Skeletal muscle satellite cell (primary cell): ENCODE measurements around the gene CTNNBL1.
"Not testable (repeated sequence)": the region's sequence is repeated elsewhere in the genome, so short reads cannot be mapped to it uniquely, and the experiment has no call there.

Experiments
- H3K27me3 ChIP-seq: 2 replicates; pipeline ENCODE4 v1.7.0; 2013; ENCODE audit warnings: low read length; ENCODE audit not compliant: control insufficient read depth, insufficient read depth
- H3K36me3 ChIP-seq: 2 replicates; pipeline ENCODE4 v1.7.0; 2013; ENCODE audit warnings: mild to moderate bottlenecking, control low read depth, low read length; ENCODE audit not compliant: insufficient read depth
- H3K4me1 ChIP-seq: 2 replicates; pipeline ENCODE4 v1.7.0; 2013; ENCODE audit warnings: low read length; ENCODE audit not compliant: control insufficient read depth, insufficient read depth
- H3K4me2 ChIP-seq: 2 replicates; pipeline ENCODE4 v1.7.0; 2013; ENCODE audit warnings: mild to moderate bottlenecking, low read length
- H3K4me3 ChIP-seq: 2 replicates; pipeline ENCODE4 v1.7.0; 2013; ENCODE audit warnings: low read length
- H3K9ac ChIP-seq: 2 replicates; pipeline ENCODE4 v1.7.0; 2013; ENCODE audit warnings: mild to moderate bottlenecking, low read depth, low read length, moderate library complexity
- H3K9me3 ChIP-seq: replicated peaks from 2 replicates; pipeline ENCODE4 v1.7.0; 2013; ENCODE audit warnings: mild to moderate bottlenecking, control low read depth, low read length

Gene CTNNBL1

DNA sequence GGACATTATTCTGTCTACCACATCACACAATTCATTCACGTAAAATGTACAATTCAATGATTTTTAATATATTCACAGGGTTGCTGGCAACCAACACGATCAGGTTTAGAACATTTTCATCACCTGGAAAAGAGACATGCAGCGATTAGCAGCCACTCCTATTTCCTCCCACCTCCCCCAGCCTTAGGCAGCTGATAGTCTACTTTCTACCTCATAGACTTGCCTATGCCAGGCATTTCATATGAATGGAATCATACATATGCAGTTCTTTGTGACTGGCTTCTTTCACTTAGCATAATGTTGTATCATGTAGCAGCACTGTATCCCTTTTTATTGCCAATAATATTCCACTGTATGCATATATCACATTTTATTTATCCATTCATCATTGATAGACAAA lies 31.5 kb upstream of the CTNNBL1 start:
- H3K4me3 ChIP-seq, result no peak overlapping the region
- no peaks in the 10 kb centered on the region for H3K9me3 ChIP-seq
- H3K4me1 ChIP-seq, result no peaks in the 10 kb centered on the region
- H3K9ac ChIP-seq, result no peak overlapping the region
- H3K27me3 ChIP-seq, result peaks cover 36% of the 10 kb centered on the region
- no peak overlapping the region for H3K4me2 ChIP-seq
- no peaks in the 10 kb centered on the region for H3K36me3 ChIP-seq

DNA sequence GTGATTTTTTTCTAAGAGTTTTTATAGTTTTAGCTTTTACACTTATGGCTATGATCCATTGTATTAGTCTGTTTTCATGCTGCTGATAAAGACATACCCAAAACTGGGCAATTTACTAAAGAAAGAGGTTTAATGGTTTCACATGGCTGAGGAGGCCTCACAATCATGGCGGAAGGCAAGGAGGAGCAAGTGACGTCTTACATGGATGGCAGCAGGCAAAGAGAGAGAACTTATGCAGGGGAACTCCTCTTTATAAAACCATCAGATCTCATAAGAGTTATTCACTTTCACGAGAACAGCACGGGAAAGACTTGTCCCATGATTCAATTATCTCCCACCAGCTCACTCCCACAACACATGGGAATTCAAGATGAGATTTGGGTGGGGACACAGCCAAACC lies 29.2 kb upstream of the CTNNBL1 start:
- not testable (repeated sequence) for H3K9me3 ChIP-seq, H3K4me3 ChIP-seq, H3K4me1 ChIP-seq, H3K4me2 ChIP-seq, H3K36me3 ChIP-seq, H3K9ac ChIP-seq
- peaks cover 28% of the 10 kb centered on the region for H3K27me3 ChIP-seq

DNA sequence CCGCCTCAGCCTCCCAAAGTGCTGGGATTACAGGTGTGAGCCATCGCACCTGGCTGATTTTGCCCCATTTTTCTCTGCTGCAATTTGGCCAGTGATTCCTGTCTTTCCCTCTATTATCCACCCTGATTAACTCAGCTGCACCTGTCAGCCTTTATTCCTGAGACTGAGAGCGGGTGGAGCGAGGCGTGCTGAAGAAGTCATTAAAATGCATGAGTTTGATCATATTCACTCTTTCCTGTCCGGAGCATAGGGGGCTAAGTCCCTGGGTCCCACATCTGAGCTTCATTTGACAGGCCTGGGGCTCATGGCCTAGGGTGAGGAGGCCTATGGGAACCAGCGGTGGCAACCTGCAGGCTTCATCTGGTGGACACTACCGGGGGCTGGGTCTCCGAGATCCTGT lies 25.7 kb upstream of the CTNNBL1 start:
- H3K27me3 ChIP-seq, result peaks cover 49% of the 10 kb centered on the region
- no peak overlapping the region for H3K4me2 ChIP-seq
- H3K4me1 ChIP-seq, result peaks cover 7% of the 10 kb centered on the region
- no peak overlapping the region for H3K4me3 ChIP-seq
- H3K9me3 ChIP-seq, result no peaks in the 10 kb centered on the region
- no peaks in the 10 kb centered on the region for H3K36me3 ChIP-seq
- H3K9ac ChIP-seq, result no peak overlapping the region

DNA sequence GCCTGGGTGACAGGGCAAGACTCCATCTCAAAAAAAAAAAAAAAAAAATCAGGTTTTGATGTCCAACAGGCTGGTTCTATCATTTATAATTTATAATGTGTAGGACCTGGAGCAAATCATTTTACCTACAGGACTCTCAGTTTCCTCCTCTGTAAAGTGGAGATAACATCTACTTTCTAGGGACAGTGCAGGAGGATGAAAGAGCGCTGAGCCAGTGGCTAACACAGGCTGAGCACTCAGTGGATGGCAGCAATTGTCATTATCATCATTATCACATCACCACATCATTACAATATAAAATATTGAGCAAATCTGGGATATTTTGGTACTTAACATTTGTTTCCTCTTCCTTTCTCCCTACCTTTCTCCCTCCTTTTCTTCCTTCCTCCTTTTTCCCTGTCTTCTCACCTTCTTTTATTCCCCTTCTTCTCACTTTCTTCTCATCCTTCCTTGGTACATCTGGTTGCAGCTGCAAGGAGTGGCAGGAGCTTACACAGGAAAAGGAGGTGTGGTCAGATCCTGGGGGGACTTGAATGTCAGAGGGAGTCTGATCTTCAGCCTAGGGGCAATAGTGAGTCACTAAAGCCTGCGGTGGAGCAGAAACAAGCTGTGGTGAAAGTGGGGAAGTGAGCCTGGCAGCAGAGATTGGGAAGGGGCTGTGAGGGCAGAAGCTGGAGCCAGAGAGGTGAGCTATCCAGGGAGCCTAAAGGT lies 24.6 kb upstream of the CTNNBL1 start:
- no peaks in the 10 kb centered on the region for H3K36me3 ChIP-seq
- H3K9ac ChIP-seq, result no peak overlapping the region
- no peak overlapping the region for H3K4me3 ChIP-seq
- H3K4me1 ChIP-seq, result peaks cover 7% of the 10 kb centered on the region
- no peaks in the 10 kb centered on the region for H3K9me3 ChIP-seq
- H3K4me2 ChIP-seq, result no peak overlapping the region
- H3K27me3 ChIP-seq, result peaks cover 60% of the 10 kb centered on the region

DNA sequence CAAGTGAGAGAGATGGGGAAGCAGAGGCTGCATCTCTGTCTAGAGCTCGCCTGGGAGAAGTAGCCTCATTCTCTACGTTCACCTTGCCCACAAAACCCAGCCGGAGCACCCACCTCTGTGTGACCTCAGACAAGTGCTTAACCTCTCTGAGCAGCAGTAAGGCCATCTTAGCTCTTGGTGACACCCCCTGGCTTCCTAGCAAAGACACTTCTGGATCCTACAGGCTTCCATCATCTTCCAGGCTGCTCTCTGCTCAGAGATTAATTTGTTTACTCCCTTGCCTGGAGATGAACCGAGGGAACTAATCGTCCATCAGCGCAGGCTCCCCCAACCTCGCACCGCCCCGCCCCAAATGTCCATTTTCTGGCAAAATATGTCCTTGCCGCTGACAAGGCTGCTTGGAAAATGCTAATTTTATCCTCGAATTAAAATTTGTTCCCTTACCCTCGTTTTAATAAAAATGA lies 24.0 kb upstream of the CTNNBL1 start:
- peak overlapping the region; percentile 84 for H3K4me2 ChIP-seq
- no peak overlapping the region for H3K9ac ChIP-seq
- peaks cover 7% of the 10 kb centered on the region for H3K4me1 ChIP-seq
- no peaks in the 10 kb centered on the region for H3K9me3 ChIP-seq
- no peaks in the 10 kb centered on the region for H3K36me3 ChIP-seq
- H3K4me3 ChIP-seq, result peak overlapping the region; percentile 62
- peaks cover 65% of the 10 kb centered on the region for H3K27me3 ChIP-seq

DNA sequence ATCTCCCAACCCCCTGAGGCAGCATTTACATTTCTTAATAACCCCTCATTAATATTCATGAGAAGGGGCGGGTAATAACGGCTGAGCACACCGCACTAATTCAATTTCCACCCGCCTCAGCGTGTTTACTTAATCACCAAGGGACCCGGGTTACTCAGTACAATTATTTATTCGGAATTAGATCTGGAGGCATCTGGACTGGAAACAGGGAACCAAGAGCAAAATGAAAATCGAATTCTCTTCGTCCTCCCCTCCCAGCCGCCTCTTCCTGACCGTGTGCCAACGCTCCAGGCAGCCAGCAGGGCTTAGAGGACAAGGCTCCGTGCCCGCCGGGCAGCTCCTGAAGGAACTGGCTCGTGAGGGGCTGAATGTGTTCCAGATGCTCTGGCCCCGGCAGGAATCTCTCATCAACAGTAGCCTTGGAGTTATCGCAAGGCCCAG lies 23.5 kb upstream of the CTNNBL1 start:
- H3K9ac ChIP-seq, result no peak overlapping the region
- no peaks in the 10 kb centered on the region for H3K36me3 ChIP-seq
- no peaks in the 10 kb centered on the region for H3K9me3 ChIP-seq
- H3K27me3 ChIP-seq, result peaks cover 68% of the 10 kb centered on the region
- peak overlapping the region; percentile 62 for H3K4me3 ChIP-seq
- peaks cover 7% of the 10 kb centered on the region for H3K4me1 ChIP-seq
- peak overlapping the region; percentile 84 for H3K4me2 ChIP-seq

DNA sequence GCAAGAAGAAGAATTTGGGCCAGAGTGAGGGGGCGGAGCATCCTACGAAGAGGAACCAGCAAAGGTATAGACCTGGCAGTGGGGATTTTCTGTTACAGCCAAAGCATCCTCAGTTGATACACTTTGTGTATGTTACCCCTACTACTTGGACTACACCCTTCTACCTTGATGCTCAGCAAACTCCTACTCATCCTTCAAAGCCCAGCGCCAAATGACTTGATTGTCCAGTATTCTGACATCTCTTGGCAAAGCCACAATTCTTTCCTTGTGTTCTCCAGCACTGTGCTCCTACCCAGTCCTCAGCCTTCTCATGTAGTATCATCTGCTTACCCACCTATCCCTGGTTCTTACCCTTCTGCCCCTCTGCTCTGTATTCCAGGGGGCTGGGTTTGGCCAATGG lies 21.7 kb upstream of the CTNNBL1 start:
- H3K27me3 ChIP-seq, result peaks cover 78% of the 10 kb centered on the region
- no peak overlapping the region for H3K9ac ChIP-seq
- no peak overlapping the region for H3K4me3 ChIP-seq
- H3K4me2 ChIP-seq, result no peak overlapping the region
- H3K36me3 ChIP-seq, result no peaks in the 10 kb centered on the region
- no peaks in the 10 kb centered on the region for H3K9me3 ChIP-seq
- H3K4me1 ChIP-seq, result peaks cover 7% of the 10 kb centered on the region

DNA sequence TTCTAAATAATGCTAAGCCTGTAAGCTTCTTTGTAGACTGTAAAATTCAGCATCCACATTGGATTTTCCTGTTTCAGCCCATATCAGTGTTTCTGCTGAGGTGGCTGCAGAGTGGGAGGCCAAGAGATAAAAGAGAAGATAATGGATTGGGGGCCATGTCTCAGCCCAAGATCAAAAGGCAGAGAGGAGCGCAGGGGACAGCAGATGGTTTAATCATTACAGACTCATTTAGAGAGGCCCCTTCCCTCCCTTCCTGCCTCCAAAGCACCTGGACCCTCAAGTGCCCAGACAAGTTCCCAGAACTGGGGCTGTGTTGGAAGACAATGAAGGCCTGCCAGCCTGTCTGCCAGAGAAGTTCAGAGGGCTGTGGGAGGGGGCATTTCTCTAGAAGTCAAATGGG lies 20.4 kb upstream of the CTNNBL1 start:
- no peak overlapping the region for H3K4me3 ChIP-seq
- H3K9ac ChIP-seq, result no peak overlapping the region
- peaks cover 87% of the 10 kb centered on the region for H3K27me3 ChIP-seq
- H3K9me3 ChIP-seq, result no peaks in the 10 kb centered on the region
- H3K36me3 ChIP-seq, result no peaks in the 10 kb centered on the region
- H3K4me1 ChIP-seq, result peaks cover 7% of the 10 kb centered on the region
- no peak overlapping the region for H3K4me2 ChIP-seq

DNA sequence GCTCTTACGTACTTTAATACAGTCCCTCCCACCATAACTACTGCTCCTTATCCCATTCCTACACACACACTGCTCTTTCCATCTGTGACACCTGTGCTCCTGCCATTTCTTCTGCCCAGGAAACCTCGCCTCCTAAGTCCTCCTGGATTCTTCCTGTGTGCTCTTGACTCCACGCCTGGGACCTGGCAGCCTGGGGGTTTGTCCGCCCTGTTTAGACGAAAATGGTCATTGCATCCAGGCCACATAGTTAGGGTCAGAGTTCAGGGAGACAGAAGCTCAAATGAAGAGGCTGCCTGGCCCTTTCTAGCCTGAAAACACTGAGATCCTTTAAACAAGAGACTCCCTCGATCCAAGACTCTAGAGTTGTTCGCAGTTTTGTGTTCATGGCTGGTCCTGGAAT lies 17.4 kb upstream of the CTNNBL1 start:
- no peak overlapping the region for H3K9ac ChIP-seq
- H3K36me3 ChIP-seq, result no peaks in the 10 kb centered on the region
- H3K27me3 ChIP-seq, result peaks cover 72% of the 10 kb centered on the region
- H3K9me3 ChIP-seq, result no peaks in the 10 kb centered on the region
- H3K4me2 ChIP-seq, result no peak overlapping the region
- no peaks in the 10 kb centered on the region for H3K4me1 ChIP-seq
- no peak overlapping the region for H3K4me3 ChIP-seq

DNA sequence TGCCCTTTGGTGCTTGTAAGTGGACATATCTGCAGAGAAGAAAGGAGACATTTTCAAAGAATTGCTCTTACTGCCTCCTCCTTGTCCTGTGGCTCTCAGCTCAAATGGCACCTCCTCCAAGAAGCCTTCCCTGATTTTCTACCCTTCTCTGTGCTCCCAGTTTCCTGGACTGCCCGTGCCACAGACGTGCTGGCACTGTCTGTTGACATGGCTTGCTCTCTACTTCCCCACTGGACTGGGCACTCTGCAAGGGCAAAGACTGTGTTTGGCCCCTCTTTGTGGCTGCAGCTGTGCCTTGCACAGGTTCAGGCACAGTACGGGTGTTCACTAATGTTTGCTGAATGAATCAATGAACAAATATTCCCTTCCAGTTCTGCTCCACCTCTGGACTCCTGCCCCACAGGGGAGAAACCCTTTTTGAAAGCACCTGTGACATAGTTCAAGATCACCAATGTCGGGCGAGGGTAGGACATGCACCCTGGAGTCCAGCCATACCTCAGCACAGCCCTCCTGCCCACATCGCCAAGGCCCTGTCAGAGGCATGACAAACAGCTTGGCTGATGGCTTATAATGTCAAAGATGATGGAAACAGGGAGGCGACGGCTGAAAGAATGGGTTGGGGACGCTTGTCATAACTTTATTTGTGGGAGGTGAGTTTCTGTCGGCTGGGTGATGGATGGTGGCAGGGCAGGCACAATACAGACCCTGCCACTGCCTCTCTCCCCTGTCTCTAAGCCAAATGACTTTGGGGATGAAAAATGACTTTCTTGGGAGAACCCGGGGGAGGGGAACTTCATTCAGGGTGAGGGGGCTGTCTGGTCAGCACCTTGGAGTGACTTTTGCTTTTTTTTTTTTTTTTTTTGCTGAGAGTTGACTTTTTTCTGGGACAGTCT lies 15.6 kb upstream of the CTNNBL1 start:
- H3K36me3 ChIP-seq, result no peaks in the 10 kb centered on the region
- no peak overlapping the region for H3K9ac ChIP-seq
- no peaks in the 10 kb centered on the region for H3K9me3 ChIP-seq
- peaks cover 64% of the 10 kb centered on the region for H3K27me3 ChIP-seq
- H3K4me1 ChIP-seq, result no peaks in the 10 kb centered on the region
- H3K4me2 ChIP-seq, result no peak overlapping the region
- no peak overlapping the region for H3K4me3 ChIP-seq

DNA sequence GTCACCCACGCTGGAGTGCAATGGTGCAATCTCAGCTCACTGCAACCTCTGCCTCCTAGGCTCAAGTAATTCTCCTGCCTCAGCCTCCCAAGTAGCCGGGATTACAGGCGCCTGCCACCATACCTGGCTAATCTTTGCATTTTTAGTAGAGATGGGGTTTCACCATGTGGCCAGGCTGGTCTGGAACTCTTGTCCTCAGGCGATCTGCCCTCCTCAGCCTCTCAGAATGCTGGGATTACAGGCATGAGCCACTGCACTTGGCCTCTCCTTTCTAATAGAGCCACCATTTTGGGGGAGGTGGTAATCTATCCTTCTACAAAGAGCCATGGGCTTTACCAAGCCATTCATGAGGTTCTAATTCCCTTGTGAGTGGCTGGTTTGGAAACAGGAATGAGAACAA lies 14.1 kb upstream of the CTNNBL1 start:
- not testable (repeated sequence) for H3K9me3 ChIP-seq, H3K4me1 ChIP-seq, H3K4me2 ChIP-seq, H3K9ac ChIP-seq, H3K4me3 ChIP-seq, H3K36me3 ChIP-seq
- H3K27me3 ChIP-seq, result peaks cover 49% of the 10 kb centered on the region
